AG09309 (cell line): ENCODE data around the gene ARMH3.

ENCODE experiments used
- DNase-seq: peaks from one replicate; pipeline ENCODE4 v3.0.0-alpha.2; 2010; ENCODE audit warnings: low read depth
- H3K4me3 ChIP-seq: 2 replicates; pipeline ENCODE4 v1.5.1; 2011; ENCODE audit warnings: mild to moderate bottlenecking, low read depth, low read length, moderate library complexity; ENCODE audit not compliant: control insufficient read depth
- CTCF ChIP-seq: IDR thresholded peaks from 2 replicates; pipeline ENCODE4 v1.5.1; 2011; ENCODE audit warnings: mild to moderate bottlenecking, low read depth, low read length, inconsistent platforms; ENCODE audit not compliant: insufficient read depth, control insufficient read depth; ENCODE audit errors: missing control alignments

Gene ARMH3

GRCh38 chr10:101814466-101815071 lies 241.4 kb downstream of the ARMH3 start:
- no peak for TF ChIP-seq CTCF
- no peak for DNase-seq
- H3K4me3 ChIP-seq, result no peak overlapping the region

GRCh38 chr10:101812606-101813005 lies 243.4 kb downstream of the ARMH3 start:
- TF ChIP-seq CTCF, result no peak
- no peak for DNase-seq
- no peak overlapping the region for H3K4me3 ChIP-seq

GRCh38 chr10:101807158-101807557 lies 248.8 kb downstream of the ARMH3 start:
- DNase-seq, result no peak
- H3K4me3 ChIP-seq, result no peak overlapping the region
- TF ChIP-seq CTCF, result no peak

- H3K4me3 ChIP-seq, result no peak overlapping the region
- TF ChIP-seq CTCF, result no peak
- DNase-seq, result no peak
Measured at GRCh38 chr10:101803511-101803910, 252.5 kb downstream of the ARMH3 start.

- TF ChIP-seq CTCF, result no peak
- no peak for DNase-seq
- H3K4me3 ChIP-seq, result no peak overlapping the region
Measured at GRCh38 chr10:101797403-101798059, 258.4 kb downstream of the ARMH3 start.
